ENCODE results near the gene SRC. TPM values are rescaled to one million over a fixed set of nuclear protein-coding genes. Genes with fewer than 3 reads are reported as not detected.

Gene SRC
- total and polyA plus RNA-seq, 2 donors (not counting 3 experiments of a cell fraction or from before 2014, with no cell fraction given) = 22.6 to 29.4 TPM

DNA sequence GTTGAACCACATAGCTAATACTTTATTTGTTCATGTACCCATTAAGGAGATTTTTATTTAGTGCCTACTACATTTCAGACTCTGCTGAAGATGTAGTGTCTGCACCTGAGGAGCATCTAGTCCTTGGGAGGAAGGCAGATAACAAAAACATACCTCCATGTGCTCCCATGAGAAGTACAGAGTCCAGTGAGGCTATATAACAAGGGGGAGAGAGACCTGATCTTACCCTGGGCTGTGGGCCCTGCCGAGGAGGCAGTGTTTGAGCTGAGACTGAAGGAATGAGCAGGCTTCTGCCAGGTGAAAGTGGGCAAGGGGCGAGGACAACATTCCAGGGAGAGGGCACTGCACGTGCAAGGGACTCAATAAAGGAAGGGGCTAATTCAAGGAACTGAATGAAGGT lies 44.4 kb upstream of the SRC start:
- Histone ChIP-seq H3K9ac (replicated peaks; ENCODE audit: extremely low read depth, insufficient read depth, low read length) (no peak overlapping the region), H3K79me2 (ENCODE audit: control insufficient read depth, insufficient read depth, low read length) (peaks cover 29% of the 10 kb centered on the region), H3K4me2 (ENCODE audit: insufficient read depth, low read length) (no peak overlapping the region), H3K4me1 (ENCODE audit: control insufficient read depth, extremely low read depth, insufficient read depth, low read length) (peaks cover 14% of the 10 kb centered on the region), H3K36me3 (ENCODE audit: control insufficient read depth in 2 of 2, extremely low read depth in 1 of 2, insufficient read depth in 2 of 2, low read length in 2 of 2) (peaks cover 3 to 12% of the 10 kb centered on the region in 2 experiments), H3K27me3 (ENCODE audit: control insufficient read depth in 2 of 2, insufficient read depth in 2 of 2, low read length in 2 of 2) (no peaks in the 10 kb centered on the region), H3K9me1 (replicated peaks; ENCODE audit: control insufficient read depth, extremely low read depth, insufficient read depth, low read length) (no peaks in the 10 kb centered on the region), H2AFZ (ENCODE audit: low read depth, low read length) (no peak overlapping the region), H4K20me1 (replicated peaks; ENCODE audit: control insufficient read depth, extremely low read depth, insufficient read depth, low read length) (peaks cover 2% of the 10 kb centered on the region), H3K4me3 (replicated peaks in 1 of 3; ENCODE audit: insufficient read depth in 1 of 3, low read depth in 1 of 3, low read length in 3 of 3) (no peak overlapping the region), H3K9me3 (replicated peaks; ENCODE audit: control insufficient read depth, insufficient read depth, low read length) (no peaks in the 10 kb centered on the region), H3K27ac (ENCODE audit: insufficient read depth, low read depth, low read length) (no peak overlapping the region)
- FAIRE-seq (no peak), DNase-seq (ENCODE audit: low read depth, low spot score) (no peak)
- intact Hi-C loops (cut with micrococcal nuclease) = no loop called here
- dilution Hi-C loops (cut with MboI; ENCODE audit: extremely low pct_ligation_motif_present, low sequenced_read_pairs) = no loop called here
- TF ChIP-seq EZH2 (IDR thresholded peaks at IDR 0.05; ENCODE audit: borderline replicate concordance, low read depth, low read length, severe bottlenecking) (no peak), POLR2A (IDR thresholded peaks at IDR 0.05; ENCODE audit: low read depth, low read length) (no peak), POLR2AphosphoS5 (IDR thresholded peaks at IDR 0.05; ENCODE audit: insufficient read depth, low read depth, low read length) (no peak), GATA2 (IDR thresholded peaks at IDR 0.05; ENCODE audit: insufficient read depth, insufficient read length, low read depth, low read length) (no peak), MYC (IDR thresholded peaks at IDR 0.05; ENCODE audit: low read depth, low read length) (no peak), FOS (IDR thresholded peaks at IDR 0.05; ENCODE audit: borderline replicate concordance, insufficient read depth, low read length) (no peak), JUN (IDR thresholded peaks at IDR 0.05; ENCODE audit: borderline replicate concordance, insufficient read depth, insufficient read length, low read depth) (no peak)
- TF ChIP-seq, protein P1, sequence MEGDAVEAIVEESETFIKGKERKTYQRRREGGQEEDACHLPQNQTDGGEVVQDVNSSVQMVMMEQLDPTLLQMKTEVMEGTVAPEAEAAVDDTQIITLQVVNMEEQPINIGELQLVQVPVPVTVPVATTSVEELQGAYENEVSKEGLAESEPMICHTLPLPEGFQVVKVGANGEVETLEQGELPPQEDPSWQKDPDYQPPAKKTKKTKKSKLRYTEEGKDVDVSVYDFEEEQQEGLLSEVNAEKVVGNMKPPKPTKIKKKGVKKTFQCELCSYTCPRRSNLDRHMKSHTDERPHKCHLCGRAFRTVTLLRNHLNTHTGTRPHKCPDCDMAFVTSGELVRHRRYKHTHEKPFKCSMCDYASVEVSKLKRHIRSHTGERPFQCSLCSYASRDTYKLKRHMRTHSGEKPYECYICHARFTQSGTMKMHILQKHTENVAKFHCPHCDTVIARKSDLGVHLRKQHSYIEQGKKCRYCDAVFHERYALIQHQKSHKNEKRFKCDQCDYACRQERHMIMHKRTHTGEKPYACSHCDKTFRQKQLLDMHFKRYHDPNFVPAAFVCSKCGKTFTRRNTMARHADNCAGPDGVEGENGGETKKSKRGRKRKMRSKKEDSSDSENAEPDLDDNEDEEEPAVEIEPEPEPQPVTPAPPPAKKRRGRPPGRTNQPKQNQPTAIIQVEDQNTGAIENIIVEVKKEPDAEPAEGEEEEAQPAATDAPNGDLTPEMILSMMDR (IDR thresholded peaks at IDR 0.05; ENCODE audit: extremely low read depth in 1 of 2, insufficient read depth in 1 of 2, low read depth in 1 of 2, low read length in 2 of 2) = no peak
- TF ChIP-seq, protein P2, sequence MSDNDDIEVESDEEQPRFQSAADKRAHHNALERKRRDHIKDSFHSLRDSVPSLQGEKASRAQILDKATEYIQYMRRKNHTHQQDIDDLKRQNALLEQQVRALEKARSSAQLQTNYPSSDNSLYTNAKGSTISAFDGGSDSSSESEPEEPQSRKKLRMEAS (IDR thresholded peaks at IDR 0.05; ENCODE audit: insufficient read depth, insufficient read length) = no peak
- no TSS peak for BruUV-seq (replicated peaks)
- CTCF ChIA-PET = no interaction called here
- POLR2A ChIA-PET = no interaction called here

Measured in endothelial cell of umbilical vein (primary cell).